Mucosa of stomach (tissue), 1 donor: Measurements from ENCODE around the gene INSR.

Experiments
- H3K27me3 ChIP-seq: one replicate; pipeline ENCODE4 v1.7.0; 2013; ENCODE audit warnings: mild to moderate bottlenecking, low read length; ENCODE audit not compliant: control insufficient read depth, insufficient read depth
- H3K36me3 ChIP-seq: one replicate; pipeline ENCODE4 v1.7.0; 2013; ENCODE audit warnings: low read length; ENCODE audit not compliant: control insufficient read depth, insufficient read depth
- H3K4me1 ChIP-seq: one replicate; pipeline ENCODE4 v1.7.0; 2013; ENCODE audit warnings: mild to moderate bottlenecking, low read length; ENCODE audit not compliant: control insufficient read depth, insufficient read depth
- H3K4me3 ChIP-seq: one replicate; pipeline ENCODE4 v1.7.0; 2013; ENCODE audit warnings: low read length
- H3K9ac ChIP-seq: one replicate; pipeline ENCODE4 v1.7.0; 2013; ENCODE audit warnings: mild to moderate bottlenecking, low read length, moderate library complexity
- H3K9me3 ChIP-seq: one replicate; pipeline ENCODE4 v1.7.0; 2013; ENCODE audit warnings: mild to moderate bottlenecking, low read length, moderate library complexity; ENCODE audit not compliant: control insufficient read depth
- donor health status: Pancreatic carcinoma.

INSR gene

GRCh38 chr19:7195046-7195445, 99.2 kb downstream of the INSR start:
- Histone ChIP-seq H3K36me3 (no peaks in the 10 kb centered on the region), H3K9ac (no peak overlapping the region), H3K9me3 (no peaks in the 10 kb centered on the region), H3K4me1 (peaks cover 19% of the 10 kb centered on the region), H3K4me3 (no peak overlapping the region), H3K27me3 (no peaks in the 10 kb centered on the region)

GRCh38 chr19:7194566-7194965, 99.6 kb downstream of the INSR start:
- H3K27me3 ChIP-seq: no peaks in the 10 kb centered on the region
- H3K9ac ChIP-seq: no peak overlapping the region
- peaks cover 17% of the 10 kb centered on the region for H3K4me1 ChIP-seq
- H3K9me3 ChIP-seq: no peaks in the 10 kb centered on the region
- no peaks in the 10 kb centered on the region for H3K36me3 ChIP-seq
- no peak overlapping the region for H3K4me3 ChIP-seq

- no peak overlapping the region for H3K4me3 ChIP-seq
- H3K4me1 ChIP-seq: peaks cover 5% of the 10 kb centered on the region
- H3K27me3 ChIP-seq: no peaks in the 10 kb centered on the region
- no peaks in the 10 kb centered on the region for H3K9me3 ChIP-seq
- no peaks in the 10 kb centered on the region for H3K36me3 ChIP-seq
- no peak overlapping the region for H3K9ac ChIP-seq
These were observed 102.1 kb downstream of the INSR start for GRCh38 chr19:7191946-7192691.

- Histone ChIP-seq H3K4me1 (no peaks in the 10 kb centered on the region), H3K36me3 (no peaks in the 10 kb centered on the region), H3K4me3 (no peak overlapping the region), H3K9ac (no peak overlapping the region), H3K27me3 (no peaks in the 10 kb centered on the region), H3K9me3 (no peaks in the 10 kb centered on the region)
These were observed 105.2 kb downstream of the INSR start for GRCh38 chr19:7188698-7189629.

- no peaks in the 10 kb centered on the region for H3K36me3 ChIP-seq
- H3K4me1 ChIP-seq: no peaks in the 10 kb centered on the region
- H3K4me3 ChIP-seq: no peak overlapping the region
- no peaks in the 10 kb centered on the region for H3K9me3 ChIP-seq
- H3K27me3 ChIP-seq: no peaks in the 10 kb centered on the region
- H3K9ac ChIP-seq: no peak overlapping the region
These were observed 106.4 kb downstream of the INSR start for GRCh38 chr19:7187605-7188339.

- H3K4me1 ChIP-seq: peaks cover 16% of the 10 kb centered on the region
- H3K36me3 ChIP-seq: no peaks in the 10 kb centered on the region
- no peaks in the 10 kb centered on the region for H3K27me3 ChIP-seq
- H3K9me3 ChIP-seq: no peaks in the 10 kb centered on the region
- H3K9ac ChIP-seq: no peak overlapping the region
- H3K4me3 ChIP-seq: no peak overlapping the region
These were observed 111.7 kb downstream of the INSR start for GRCh38 chr19:7182489-7182888.

GRCh38 chr19:7179917-7180306, 114.3 kb downstream of the INSR start:
- Histone ChIP-seq H3K27me3 (no peaks in the 10 kb centered on the region), H3K4me3 (no peak overlapping the region), H3K9me3 (no peaks in the 10 kb centered on the region), H3K36me3 (no peaks in the 10 kb centered on the region), H3K9ac (no peak overlapping the region), H3K4me1 (peaks cover 16% of the 10 kb centered on the region)

- no peaks in the 10 kb centered on the region for H3K9me3 ChIP-seq
These were observed 116.3 kb downstream of the INSR start for GRCh38 chr19:7177926-7178325.

GRCh38 chr19:7176792-7177191, 117.4 kb downstream of the INSR start:
- Histone ChIP-seq H3K4me1 (peaks cover 16% of the 10 kb centered on the region), H3K36me3 (no peaks in the 10 kb centered on the region), H3K9ac (no peak overlapping the region), H3K27me3 (no peaks in the 10 kb centered on the region), H3K4me3 (no peak overlapping the region), H3K9me3 (no peaks in the 10 kb centered on the region)

More at GRCh38 chr19:7177926-7178325, 116.3 kb downstream of the INSR start:
- H3K36me3 ChIP-seq: no peaks in the 10 kb centered on the region
- no peak overlapping the region for H3K4me3 ChIP-seq
- no peak overlapping the region for H3K9ac ChIP-seq
- H3K4me1 ChIP-seq: peaks cover 16% of the 10 kb centered on the region
- no peaks in the 10 kb centered on the region for H3K27me3 ChIP-seq

- Histone ChIP-seq H3K9me3 (no peaks in the 10 kb centered on the region), H3K27me3 (no peaks in the 10 kb centered on the region), H3K4me1 (no peaks in the 10 kb centered on the region), H3K4me3 (no peak overlapping the region), H3K9ac (no peak overlapping the region), H3K36me3 (peaks cover 11% of the 10 kb centered on the region)
These were observed 121.4 kb downstream of the INSR start for GRCh38 chr19:7172794-7173193.

- H3K4me1 ChIP-seq: no peaks in the 10 kb centered on the region
- H3K9ac ChIP-seq: no peak overlapping the region
- H3K9me3 ChIP-seq: no peaks in the 10 kb centered on the region
- peaks cover 15% of the 10 kb centered on the region for H3K36me3 ChIP-seq
- no peaks in the 10 kb centered on the region for H3K27me3 ChIP-seq
- no peak overlapping the region for H3K4me3 ChIP-seq
These were observed 123.2 kb downstream of the INSR start for GRCh38 chr19:7170983-7171382.

GRCh38 chr19:7168941-7169340, 125.3 kb downstream of the INSR start:
- Histone ChIP-seq H3K4me3 (no peak overlapping the region), H3K27me3 (no peaks in the 10 kb centered on the region), H3K9me3 (no peaks in the 10 kb centered on the region), H3K36me3 (peaks cover 17% of the 10 kb centered on the region), H3K9ac (no peak overlapping the region), H3K4me1 (no peaks in the 10 kb centered on the region)
